ENCODE data around the gene BLOC1S4. TPM values are rescaled to one million over a fixed set of nuclear protein-coding genes. Genes with fewer than 3 reads are reported as not detected.

The BLOC1S4 gene
- total and polyA plus RNA-seq, 2 experiments from 2014 or later = 23.9 to 35.2 TPM

DNA sequence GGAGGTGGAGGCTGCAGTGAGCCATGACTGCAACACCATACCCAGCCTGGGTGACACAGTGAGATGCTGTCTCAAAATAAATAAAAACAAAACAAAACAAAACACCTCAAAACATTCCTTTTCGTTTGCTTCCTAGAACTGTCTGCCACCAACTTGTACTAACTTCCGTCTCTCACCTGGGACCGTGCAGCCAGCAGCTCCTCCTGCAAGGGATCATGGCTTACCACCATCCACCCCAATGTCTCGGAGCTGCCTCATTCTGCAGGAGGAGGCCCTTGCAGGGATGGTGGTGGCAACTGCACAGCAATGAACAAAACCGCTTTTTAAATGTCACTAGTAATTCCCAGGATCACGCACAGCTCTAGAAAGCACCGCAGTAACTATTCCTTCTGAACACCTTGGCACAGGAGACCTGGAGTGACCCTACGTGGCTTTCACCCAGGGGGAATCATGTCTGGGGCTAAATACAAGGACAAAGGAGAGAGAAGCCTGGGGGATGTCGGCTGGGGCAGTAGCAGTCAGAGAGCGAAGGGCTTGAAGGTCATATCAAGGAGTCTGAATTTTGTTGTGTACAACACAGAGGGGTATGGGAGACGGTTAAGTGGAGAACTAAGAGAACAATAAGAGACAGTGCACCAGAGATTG lies 49.1 kb downstream of the BLOC1S4 start (continued):
- TF ChIP-seq, protein P1, sequence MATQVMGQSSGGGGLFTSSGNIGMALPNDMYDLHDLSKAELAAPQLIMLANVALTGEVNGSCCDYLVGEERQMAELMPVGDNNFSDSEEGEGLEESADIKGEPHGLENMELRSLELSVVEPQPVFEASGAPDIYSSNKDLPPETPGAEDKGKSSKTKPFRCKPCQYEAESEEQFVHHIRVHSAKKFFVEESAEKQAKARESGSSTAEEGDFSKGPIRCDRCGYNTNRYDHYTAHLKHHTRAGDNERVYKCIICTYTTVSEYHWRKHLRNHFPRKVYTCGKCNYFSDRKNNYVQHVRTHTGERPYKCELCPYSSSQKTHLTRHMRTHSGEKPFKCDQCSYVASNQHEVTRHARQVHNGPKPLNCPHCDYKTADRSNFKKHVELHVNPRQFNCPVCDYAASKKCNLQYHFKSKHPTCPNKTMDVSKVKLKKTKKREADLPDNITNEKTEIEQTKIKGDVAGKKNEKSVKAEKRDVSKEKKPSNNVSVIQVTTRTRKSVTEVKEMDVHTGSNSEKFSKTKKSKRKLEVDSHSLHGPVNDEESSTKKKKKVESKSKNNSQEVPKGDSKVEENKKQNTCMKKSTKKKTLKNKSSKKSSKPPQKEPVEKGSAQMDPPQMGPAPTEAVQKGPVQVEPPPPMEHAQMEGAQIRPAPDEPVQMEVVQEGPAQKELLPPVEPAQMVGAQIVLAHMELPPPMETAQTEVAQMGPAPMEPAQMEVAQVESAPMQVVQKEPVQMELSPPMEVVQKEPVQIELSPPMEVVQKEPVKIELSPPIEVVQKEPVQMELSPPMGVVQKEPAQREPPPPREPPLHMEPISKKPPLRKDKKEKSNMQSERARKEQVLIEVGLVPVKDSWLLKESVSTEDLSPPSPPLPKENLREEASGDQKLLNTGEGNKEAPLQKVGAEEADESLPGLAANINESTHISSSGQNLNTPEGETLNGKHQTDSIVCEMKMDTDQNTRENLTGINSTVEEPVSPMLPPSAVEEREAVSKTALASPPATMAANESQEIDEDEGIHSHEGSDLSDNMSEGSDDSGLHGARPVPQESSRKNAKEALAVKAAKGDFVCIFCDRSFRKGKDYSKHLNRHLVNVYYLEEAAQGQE (IDR thresholded peaks at IDR 0.05; ENCODE audit: unreplicated experiment) = no peak
- TF ChIP-seq NANOG (IDR thresholded peaks at IDR 0.05; ENCODE audit: borderline replicate concordance) (no peak), JUNB (IDR thresholded peaks at IDR 0.05; ENCODE audit: unreplicated experiment) (no peak), ZNF114 (CRISPR knock-in tag; IDR thresholded peaks at IDR 0.05) (no peak), STAT1 (IDR thresholded peaks at IDR 0.05; ENCODE audit: unreplicated experiment) (no peak)

DNA sequence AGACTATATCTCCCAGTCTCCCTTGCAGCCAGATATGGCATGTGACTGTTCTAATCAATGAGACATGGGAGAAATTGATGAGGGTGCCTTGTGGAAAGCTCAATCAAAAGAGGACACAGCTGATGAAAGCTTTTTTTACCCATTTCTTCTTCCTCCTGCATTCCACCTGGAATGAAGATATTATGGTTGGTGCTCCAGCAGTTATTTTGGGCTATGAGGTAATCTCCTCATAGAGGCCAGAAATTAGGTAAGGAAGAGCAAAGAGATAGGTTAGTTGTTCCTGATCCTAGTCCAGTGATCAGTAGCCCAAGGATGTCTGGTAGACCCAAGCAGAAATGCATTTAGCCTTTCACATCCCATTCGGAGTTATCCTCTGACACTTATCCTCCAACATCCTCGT lies 49.7 kb downstream of the BLOC1S4 start:
- no peak overlapping the region for H3K4me3 Mint-ChIP-seq
- H3K4me1 Mint-ChIP-seq = peaks cover 6% of the 10 kb centered on the region; the same call in 2 of the 3 replicates
- Histone ChIP-seq H3K4me2 (no peak overlapping the region), H2AFZ (no peak overlapping the region), H3K27me3 (ENCODE audit: insufficient read depth) (no peaks in the 10 kb centered on the region), H3K79me2 (replicated peaks; ENCODE audit: insufficient read depth) (no peaks in the 10 kb centered on the region), H3K27ac (ENCODE audit: low read depth) (no peak overlapping the region), H3K36me3 (ENCODE audit: insufficient read depth) (no peaks in the 10 kb centered on the region), H3F3A (replicated peaks; ENCODE audit: low read depth) (no peaks in the 10 kb centered on the region), H3K4me3 (no peak overlapping the region), H4K20me1 (replicated peaks; ENCODE audit: insufficient read depth) (no peaks in the 10 kb centered on the region), H3K9me2 (ENCODE audit: insufficient read depth) (no peaks in the 10 kb centered on the region), H3K4me1 (ENCODE audit: insufficient read depth) (no peaks in the 10 kb centered on the region)
- ATAC-seq (no peak), DNase-seq (ENCODE audit: low spot score) (no peak)
- H3K9me3 Mint-ChIP-seq = no peaks in the 10 kb centered on the region
- no peaks in the 10 kb centered on the region for H3K36me3 Mint-ChIP-seq (ENCODE audit: low read depth)
- peaks cover 6% of the 10 kb centered on the region for H3K27me3 Mint-ChIP-seq (ENCODE audit: insufficient read depth, low read depth, poor library complexity)
- no peak overlapping the region for H3K27ac Mint-ChIP-seq
- no peak for TF ChIP-seq STAT1 (IDR thresholded peaks at IDR 0.05; ENCODE audit: unreplicated experiment)
- TF ChIP-seq, protein P2, sequence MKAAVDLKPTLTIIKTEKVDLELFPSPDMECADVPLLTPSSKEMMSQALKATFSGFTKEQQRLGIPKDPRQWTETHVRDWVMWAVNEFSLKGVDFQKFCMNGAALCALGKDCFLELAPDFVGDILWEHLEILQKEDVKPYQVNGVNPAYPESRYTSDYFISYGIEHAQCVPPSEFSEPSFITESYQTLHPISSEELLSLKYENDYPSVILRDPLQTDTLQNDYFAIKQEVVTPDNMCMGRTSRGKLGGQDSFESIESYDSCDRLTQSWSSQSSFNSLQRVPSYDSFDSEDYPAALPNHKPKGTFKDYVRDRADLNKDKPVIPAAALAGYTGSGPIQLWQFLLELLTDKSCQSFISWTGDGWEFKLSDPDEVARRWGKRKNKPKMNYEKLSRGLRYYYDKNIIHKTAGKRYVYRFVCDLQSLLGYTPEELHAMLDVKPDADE (IDR thresholded peaks at IDR 0.05) = no peak
- no peak for TF ChIP-seq POLR2AphosphoS5 (IDR thresholded peaks at IDR 0.05; ENCODE audit: low read depth)
- TF ChIP-seq, protein P3, sequence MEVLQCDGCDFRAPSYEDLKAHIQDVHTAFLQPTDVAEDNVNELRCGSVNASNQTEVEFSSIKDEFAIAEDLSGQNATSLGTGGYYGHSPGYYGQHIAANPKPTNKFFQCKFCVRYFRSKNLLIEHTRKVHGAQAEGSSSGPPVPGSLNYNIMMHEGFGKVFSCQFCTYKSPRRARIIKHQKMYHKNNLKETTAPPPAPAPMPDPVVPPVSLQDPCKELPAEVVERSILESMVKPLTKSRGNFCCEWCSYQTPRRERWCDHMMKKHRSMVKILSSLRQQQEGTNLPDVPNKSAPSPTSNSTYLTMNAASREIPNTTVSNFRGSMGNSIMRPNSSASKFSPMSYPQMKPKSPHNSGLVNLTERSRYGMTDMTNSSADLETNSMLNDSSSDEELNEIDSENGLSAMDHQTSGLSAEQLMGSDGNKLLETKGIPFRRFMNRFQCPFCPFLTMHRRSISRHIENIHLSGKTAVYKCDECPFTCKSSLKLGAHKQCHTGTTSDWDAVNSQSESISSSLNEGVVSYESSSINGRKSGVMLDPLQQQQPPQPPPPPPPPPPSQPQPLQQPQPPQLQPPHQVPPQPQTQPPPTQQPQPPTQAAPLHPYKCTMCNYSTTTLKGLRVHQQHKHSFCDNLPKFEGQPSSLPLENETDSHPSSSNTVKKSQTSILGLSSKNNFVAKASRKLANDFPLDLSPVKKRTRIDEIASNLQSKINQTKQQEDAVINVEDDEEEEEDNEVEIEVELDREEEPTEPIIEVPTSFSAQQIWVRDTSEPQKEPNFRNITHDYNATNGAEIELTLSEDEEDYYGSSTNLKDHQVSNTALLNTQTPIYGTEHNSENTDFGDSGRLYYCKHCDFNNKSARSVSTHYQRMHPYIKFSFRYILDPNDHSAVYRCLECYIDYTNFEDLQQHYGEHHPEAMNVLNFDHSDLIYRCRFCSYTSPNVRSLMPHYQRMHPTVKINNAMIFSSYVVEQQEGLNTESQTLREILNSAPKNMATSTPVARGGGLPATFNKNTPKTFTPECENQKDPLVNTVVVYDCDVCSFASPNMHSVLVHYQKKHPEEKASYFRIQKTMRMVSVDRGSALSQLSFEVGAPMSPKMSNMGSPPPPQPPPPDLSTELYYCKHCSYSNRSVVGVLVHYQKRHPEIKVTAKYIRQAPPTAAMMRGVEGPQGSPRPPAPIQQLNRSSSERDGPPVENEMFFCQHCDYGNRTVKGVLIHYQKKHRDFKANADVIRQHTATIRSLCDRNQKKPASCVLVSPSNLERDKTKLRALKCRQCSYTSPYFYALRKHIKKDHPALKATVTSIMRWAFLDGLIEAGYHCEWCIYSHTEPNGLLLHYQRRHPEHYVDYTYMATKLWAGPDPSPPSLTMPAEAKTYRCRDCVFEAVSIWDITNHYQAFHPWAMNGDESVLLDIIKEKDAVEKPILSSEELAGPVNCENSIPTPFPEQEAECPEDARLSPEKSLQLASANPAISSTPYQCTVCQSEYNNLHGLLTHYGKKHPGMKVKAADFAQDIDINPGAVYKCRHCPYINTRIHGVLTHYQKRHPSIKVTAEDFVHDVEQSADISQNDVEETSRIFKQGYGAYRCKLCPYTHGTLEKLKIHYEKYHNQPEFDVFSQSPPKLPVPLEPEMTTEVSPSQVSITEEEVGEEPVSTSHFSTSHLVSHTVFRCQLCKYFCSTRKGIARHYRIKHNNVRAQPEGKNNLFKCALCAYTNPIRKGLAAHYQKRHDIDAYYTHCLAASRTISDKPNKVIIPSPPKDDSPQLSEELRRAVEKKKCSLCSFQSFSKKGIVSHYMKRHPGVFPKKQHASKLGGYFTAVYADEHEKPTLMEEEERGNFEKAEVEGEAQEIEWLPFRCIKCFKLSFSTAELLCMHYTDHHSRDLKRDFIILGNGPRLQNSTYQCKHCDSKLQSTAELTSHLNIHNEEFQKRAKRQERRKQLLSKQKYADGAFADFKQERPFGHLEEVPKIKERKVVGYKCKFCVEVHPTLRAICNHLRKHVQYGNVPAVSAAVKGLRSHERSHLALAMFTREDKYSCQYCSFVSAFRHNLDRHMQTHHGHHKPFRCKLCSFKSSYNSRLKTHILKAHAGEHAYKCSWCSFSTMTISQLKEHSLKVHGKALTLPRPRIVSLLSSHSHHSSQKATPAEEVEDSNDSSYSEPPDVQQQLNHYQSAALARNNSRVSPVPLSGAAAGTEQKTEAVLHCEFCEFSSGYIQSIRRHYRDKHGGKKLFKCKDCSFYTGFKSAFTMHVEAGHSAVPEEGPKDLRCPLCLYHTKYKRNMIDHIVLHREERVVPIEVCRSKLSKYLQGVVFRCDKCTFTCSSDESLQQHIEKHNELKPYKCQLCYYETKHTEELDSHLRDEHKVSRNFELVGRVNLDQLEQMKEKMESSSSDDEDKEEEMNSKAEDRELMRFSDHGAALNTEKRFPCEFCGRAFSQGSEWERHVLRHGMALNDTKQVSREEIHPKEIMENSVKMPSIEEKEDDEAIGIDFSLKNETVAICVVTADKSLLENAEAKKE (CRISPR knock-in tag; IDR thresholded peaks at IDR 0.05) = no peak
- TF ChIP-seq CREB1 (CRISPR knock-in tag; IDR thresholded peaks at IDR 0.05; ENCODE audit: low read depth) = no peak
- no peak for TF ChIP-seq JUNB (IDR thresholded peaks at IDR 0.05; ENCODE audit: unreplicated experiment)

All from GM23338 (cell line).